ENCODE measurements around the gene INPP1. TPM values are rescaled to one million over a fixed set of nuclear protein-coding genes. Genes with fewer than 3 reads are reported as not detected.
A peak's percentile ranks its signal among the peaks of the same experiment; 100 is the strongest.
"Not testable (repeated sequence)": the region's sequence is repeated elsewhere in the genome, so short reads cannot be mapped to it uniquely, and the experiment has no call there.

INPP1 gene, protein sequence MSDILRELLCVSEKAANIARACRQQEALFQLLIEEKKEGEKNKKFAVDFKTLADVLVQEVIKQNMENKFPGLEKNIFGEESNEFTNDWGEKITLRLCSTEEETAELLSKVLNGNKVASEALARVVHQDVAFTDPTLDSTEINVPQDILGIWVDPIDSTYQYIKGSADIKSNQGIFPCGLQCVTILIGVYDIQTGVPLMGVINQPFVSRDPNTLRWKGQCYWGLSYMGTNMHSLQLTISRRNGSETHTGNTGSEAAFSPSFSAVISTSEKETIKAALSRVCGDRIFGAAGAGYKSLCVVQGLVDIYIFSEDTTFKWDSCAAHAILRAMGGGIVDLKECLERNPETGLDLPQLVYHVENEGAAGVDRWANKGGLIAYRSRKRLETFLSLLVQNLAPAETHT
- total RNA-seq (10 to 100 TPM; 11.9 to 28.4 (median 16.5) TPM), polyA plus RNA-seq (10 to 100 TPM; 16.0 to 24.8 (median 18.0) TPM)
- long read RNA-seq, donor 1, transcript INPP1-201 (6 exons, 1,919 nt), result major isoform, 11 of 17 reads
- long read RNA-seq, donor 1, partial matches to known transcripts, result 0 of 17 reads
- long read RNA-seq, donor 1, other reads (novel, unspliced or antisense), result 3 of 17 reads
- long read RNA-seq, donor 2, transcript INPP1-201 (6 exons, 1,919 nt), result major isoform, 24 of 42 reads
- long read RNA-seq, donor 2, transcript INPP1-202 (7 exons, 2,162 nt), result minor isoform, 8 of 42 reads
- long read RNA-seq, donor 2, partial matches to known transcripts, result 2 of 42 reads
- long read RNA-seq, donor 2, other reads (novel, unspliced or antisense), result 8 of 42 reads

DNA sequence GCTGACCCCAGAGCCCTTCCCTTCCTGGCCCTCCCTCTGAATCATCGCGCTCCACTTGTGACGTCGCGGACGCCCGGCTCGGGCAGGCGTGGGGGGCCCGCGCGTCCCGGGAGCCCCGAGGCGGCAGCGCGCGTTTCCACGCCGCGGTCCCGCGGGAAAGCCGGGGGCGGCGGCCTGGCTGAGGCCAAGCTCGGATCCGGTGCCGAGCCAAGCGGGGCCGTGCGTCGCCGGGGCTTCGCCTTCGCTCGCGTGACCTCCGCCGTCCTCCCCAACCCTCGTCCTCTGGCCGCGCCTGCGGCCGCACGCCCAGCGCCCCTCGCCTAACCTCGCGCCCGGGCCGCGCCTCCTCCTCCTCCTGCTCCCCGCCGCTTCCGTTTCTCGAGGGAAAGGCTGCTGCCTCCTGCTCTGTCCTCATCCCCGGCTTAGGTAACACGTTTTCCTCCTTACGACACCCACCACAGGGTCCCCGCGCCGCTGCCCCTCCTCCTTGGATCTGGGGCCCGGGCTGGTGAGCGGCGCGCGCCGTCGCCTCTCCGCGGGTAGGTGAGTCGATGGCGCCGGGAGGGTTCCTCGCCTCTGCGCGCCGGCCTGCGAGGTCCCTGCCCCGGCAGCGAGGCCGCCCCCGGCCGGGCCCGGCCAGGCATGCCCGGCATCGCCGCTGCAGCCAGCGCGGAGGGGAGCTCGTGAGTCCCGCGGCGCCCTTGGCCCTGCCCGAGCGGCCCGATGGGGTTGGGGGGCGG, at the start of gene INPP1:
INPP1 (plus strand) TSS at position 54 of the 740 bp plus-strand sequence. CDS start 16,514 bp downstream, outside the sequence.
- 0 to 1% (median 0%) methylated on average over 78 to 99 of the region's 99 CpGs for WGBS, 3 donors
- TF ChIP-seq, protein P1, sequence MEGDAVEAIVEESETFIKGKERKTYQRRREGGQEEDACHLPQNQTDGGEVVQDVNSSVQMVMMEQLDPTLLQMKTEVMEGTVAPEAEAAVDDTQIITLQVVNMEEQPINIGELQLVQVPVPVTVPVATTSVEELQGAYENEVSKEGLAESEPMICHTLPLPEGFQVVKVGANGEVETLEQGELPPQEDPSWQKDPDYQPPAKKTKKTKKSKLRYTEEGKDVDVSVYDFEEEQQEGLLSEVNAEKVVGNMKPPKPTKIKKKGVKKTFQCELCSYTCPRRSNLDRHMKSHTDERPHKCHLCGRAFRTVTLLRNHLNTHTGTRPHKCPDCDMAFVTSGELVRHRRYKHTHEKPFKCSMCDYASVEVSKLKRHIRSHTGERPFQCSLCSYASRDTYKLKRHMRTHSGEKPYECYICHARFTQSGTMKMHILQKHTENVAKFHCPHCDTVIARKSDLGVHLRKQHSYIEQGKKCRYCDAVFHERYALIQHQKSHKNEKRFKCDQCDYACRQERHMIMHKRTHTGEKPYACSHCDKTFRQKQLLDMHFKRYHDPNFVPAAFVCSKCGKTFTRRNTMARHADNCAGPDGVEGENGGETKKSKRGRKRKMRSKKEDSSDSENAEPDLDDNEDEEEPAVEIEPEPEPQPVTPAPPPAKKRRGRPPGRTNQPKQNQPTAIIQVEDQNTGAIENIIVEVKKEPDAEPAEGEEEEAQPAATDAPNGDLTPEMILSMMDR (IDR thresholded peaks at IDR 0.05), result no peak
- Histone ChIP-seq H3K27me3 (ENCODE audit: insufficient read depth in 3 of 3, low read length in 2 of 3) (no peaks in the 10 kb centered on the region), H3K4me1 (peaks cover 27% of the 10 kb centered on the region), H3K36me3 (ENCODE audit: insufficient read depth in 1 of 2, low read depth in 1 of 2) (no peaks in the 10 kb centered on the region), H3K4me3 (peak within 1 kb of the TSS; percentile 88), H3K9me3 (no peaks in the 10 kb centered on the region), H3K27ac (peak within 1 kb of the TSS; percentile 90)
- intact Hi-C loops (cut with DNase I), result no loop called here
- DNase-seq (peak; percentile 81 to 82), ATAC-seq (peak; percentile 75 to 87 (median 82))

DNA sequence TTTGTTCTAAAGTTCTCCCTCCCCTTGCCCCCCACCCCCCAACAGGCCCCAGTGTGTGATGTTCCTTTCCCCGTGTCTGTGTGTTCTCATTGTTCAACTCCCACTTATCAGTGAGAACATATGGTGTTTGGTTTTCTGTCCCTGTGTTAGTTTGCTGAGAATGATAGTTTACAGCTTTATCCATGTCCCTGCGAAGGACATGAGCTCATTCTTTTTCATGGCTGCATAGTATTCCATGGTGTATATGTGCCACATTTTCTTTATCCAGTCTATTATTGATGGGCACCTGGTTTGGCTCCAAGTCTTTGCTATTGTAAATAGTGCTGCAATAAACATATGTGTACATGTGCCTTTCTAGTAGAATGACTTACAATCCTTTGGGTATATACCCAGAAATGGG, 45.5 kb upstream of the INPP1 start:
- H3K4me1 ChIP-seq; H3K4me3 ChIP-seq; intact Hi-C loops (cut with DNase I); H3K27ac ChIP-seq; H3K27me3 ChIP-seq (ENCODE audit: insufficient read depth in 3 of 3, low read length in 2 of 3); DNase-seq; ATAC-seq; H3K9me3 ChIP-seq: not testable (repeated sequence)
- peaks cover 0 to 26% of the 10 kb centered on the region in 2 donors for H3K36me3 ChIP-seq (ENCODE audit: insufficient read depth in 1 of 2, low read depth in 1 of 2)
- WGBS, 3 donors, result 97 to 100% (median 98%) methylated on average over 2 of the region's 2 CpGs

DNA sequence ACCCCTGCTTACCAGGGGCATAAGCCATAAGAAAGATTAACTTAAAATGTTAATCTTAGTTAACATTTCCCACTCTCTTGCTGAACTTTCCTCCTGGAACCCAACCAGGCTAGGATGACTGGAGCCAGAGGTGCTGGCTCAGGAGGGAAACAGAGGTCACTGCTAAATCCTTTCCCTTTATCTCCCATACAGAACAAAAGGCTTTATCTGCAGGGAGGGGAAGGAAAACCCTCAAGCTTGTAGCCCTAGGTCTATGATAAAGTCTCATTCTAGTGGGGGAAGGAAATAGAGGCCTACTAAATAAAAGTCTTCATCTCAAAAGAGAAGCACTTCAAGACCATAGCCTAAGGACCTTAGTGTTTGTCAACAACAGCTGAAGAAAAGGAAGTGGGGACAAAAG, 42.4 kb upstream of the INPP1 start:
- no peak for DNase-seq

DNA sequence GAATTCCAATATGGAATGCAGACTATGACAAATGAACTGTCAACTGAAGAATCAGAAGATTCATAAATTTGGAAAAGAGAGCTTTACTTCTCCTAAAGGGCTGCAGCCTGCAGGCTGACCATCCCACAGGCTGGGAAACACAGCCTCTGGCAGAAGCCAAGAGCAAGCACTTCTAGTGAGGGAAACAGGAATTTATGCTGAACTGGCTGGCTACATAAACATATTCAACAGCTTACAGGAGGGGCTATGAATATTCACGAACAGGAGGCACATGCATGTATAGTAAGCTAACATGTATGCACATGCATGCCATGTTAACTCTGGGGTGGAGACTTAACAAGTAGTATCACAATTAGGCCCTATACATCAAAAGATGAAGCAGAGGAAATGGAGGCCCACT, 41.3 kb upstream of the INPP1 start:
- intact Hi-C loops (cut with DNase I), result no loop called here
- TF ChIP-seq, protein P1 (IDR thresholded peaks at IDR 0.05), result no peak
- H3K9me3 ChIP-seq, result no peaks in the 10 kb centered on the region
- no peak overlapping the region for H3K4me3 ChIP-seq
- WGBS, 3 donors, result 93 to 96% (median 95%) methylated on average over 1 of the region's 1 CpG
- no peaks in the 10 kb centered on the region for H3K27me3 ChIP-seq (ENCODE audit: insufficient read depth in 3 of 3, low read length in 2 of 3)
- no peak for ATAC-seq
- no peak overlapping the region for H3K27ac ChIP-seq
- DNase-seq, result no peak
- no peaks in the 10 kb centered on the region for H3K4me1 ChIP-seq
- peaks cover 0 to 4% of the 10 kb centered on the region in 2 donors for H3K36me3 ChIP-seq (ENCODE audit: insufficient read depth in 1 of 2, low read depth in 1 of 2)

More for the DNA sequence above, 42.4 kb upstream of the INPP1 start:
- Histone ChIP-seq H3K9me3 (no peaks in the 10 kb centered on the region), H3K36me3 (ENCODE audit: insufficient read depth in 1 of 2, low read depth in 1 of 2) (peaks cover 0 to 10% of the 10 kb centered on the region in 2 donors), H3K4me1 (no peaks in the 10 kb centered on the region), H3K27ac (no peak overlapping the region), H3K4me3 (no peak overlapping the region), H3K27me3 (ENCODE audit: insufficient read depth in 3 of 3, low read length in 2 of 3) (no peaks in the 10 kb centered on the region)
- intact Hi-C loops (cut with DNase I), result no loop called here
- TF ChIP-seq, protein P1 (IDR thresholded peaks at IDR 0.05), result no peak
- no peak for ATAC-seq

DNA sequence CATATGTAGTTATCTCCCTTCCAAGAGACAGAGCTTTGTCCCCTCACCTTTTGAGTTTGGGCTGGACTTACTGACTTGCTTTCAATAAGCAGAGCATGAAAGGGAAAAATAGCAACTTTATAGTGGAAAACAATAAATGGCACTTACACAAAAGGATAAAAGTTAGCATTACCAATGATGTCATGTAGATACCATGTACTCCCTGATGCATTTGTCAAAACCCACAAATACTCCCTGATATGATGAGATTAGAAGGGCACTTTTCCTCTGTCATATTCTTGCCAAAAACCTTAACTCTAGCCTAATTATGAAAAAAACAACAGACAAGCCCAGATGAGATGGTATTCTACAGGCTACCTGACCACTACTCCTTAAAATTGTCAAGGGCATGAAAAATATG, 39.7 kb upstream of the INPP1 start:
- no peak overlapping the region for H3K27ac ChIP-seq
- intact Hi-C loops (cut with DNase I), result no loop called here
- peaks cover 0 to 4% of the 10 kb centered on the region in 2 donors for H3K36me3 ChIP-seq (ENCODE audit: insufficient read depth in 1 of 2, low read depth in 1 of 2)
- no peak for DNase-seq
- ATAC-seq, result no peak
- H3K4me1 ChIP-seq, result no peaks in the 10 kb centered on the region
- H3K9me3 ChIP-seq, result no peaks in the 10 kb centered on the region
- H3K4me3 ChIP-seq, result no peak overlapping the region
- TF ChIP-seq, protein P1 (IDR thresholded peaks at IDR 0.05), result no peak
- no peaks in the 10 kb centered on the region for H3K27me3 ChIP-seq (ENCODE audit: insufficient read depth in 3 of 3, low read length in 2 of 3)

Data from psoas muscle (tissue), 8 donors.